Stimulated activated CD4-positive, alpha-beta T cell treated with anti-CD3 and anti-CD28 coated beads, Interleukin-1b, Interleukin-23, amount 100 ng/mL, for 1 hour (primary cell): ENCODE measurements around the gene TRIM48.
"Not testable (repeated sequence)": the region's sequence is repeated elsewhere in the genome, so short reads cannot be mapped to it uniquely, and the experiment has no call there.

Source experiments
- DNase-seq, 2 donors: peaks; one replicate each; pipeline ENCODE4 v3.0.0-alpha.2; 2020; ENCODE audit warnings: low read depth in 2 of 2

Gene TRIM48, protein sequence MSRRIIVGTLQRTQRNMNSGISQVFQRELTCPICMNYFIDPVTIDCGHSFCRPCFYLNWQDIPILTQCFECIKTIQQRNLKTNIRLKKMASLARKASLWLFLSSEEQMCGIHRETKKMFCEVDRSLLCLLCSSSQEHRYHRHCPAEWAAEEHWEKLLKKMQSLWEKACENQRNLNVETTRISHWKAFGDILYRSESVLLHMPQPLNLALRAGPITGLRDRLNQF

GRCh38 chr11:55261855-55262254, at the start of gene TRIM48:
Gene TRIM48, plus strand, starts transcription at chr11:55262155. Its CDS starts 113 bp downstream, at chr11:55262268.
- DNase-seq = not testable (repeated sequence)

DNA sequence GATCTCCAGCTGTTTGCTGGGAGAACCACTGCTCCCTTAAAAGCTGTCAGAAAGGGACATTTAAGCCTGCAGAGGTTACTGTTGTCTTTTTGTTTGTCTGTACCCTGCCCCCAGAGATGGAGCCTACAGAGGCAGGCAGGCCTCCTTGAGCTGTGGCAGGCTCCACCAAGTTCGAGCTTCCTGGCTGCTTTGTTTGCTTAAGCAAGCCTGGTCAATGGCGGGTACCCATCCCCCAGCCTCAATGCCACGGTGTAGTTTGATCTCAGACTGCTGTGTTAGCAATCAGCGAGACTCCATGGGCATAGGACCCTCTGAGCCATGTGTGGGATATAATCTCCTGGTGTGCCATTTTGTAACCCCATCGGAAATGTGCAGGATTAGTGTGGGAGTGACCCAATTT, 23.6 kb upstream of the TRIM48 start:
- not testable (repeated sequence) for DNase-seq

GRCh38 chr11:55263081-55263480, 1.1 kb downstream of the TRIM48 start:
- no peak for DNase-seq
